Pons (tissue), 1 donor: Measurements from ENCODE around the gene EMD.
"Not testable (repeated sequence)": the region's sequence is repeated elsewhere in the genome, so short reads cannot be mapped to it uniquely, and the experiment has no call there.

ENCODE experiments used
- DNase-seq: peaks from one replicate; pipeline ENCODE4 v3.0.0-alpha.2; 2016; ENCODE audit warnings: low spot score

Gene EMD

GRCh38 chrX:154378799-154379568 lies at the start of gene EMD:
Gene EMD (plus strand): TSS chrX:154379295. CDS start chrX:154379485, 190 bp downstream.
- peak; percentile 96 for DNase-seq

- no peak for DNase-seq
Measured at GRCh38 chrX:154332561-154332960, 46.5 kb upstream of the EMD start.

GRCh38 chrX:154333116-154333515 lies 46.0 kb upstream of the EMD start:
- no peak for DNase-seq

- peak; percentile 31 for DNase-seq
Measured at GRCh38 chrX:154333837-154334271, 45.2 kb upstream of the EMD start.

GRCh38 chrX:154334496-154334895 lies 44.6 kb upstream of the EMD start:
- no peak for DNase-seq

- not testable (repeated sequence) for DNase-seq
Measured at GRCh38 chrX:154341399-154342298, 37.4 kb upstream of the EMD start.

GRCh38 chrX:154343063-154343462 lies 36.0 kb upstream of the EMD start:
- DNase-seq: not testable (repeated sequence)

GRCh38 chrX:154343620-154344019 lies 35.5 kb upstream of the EMD start:
- not testable (repeated sequence) for DNase-seq

GRCh38 chrX:154348114-154348531 lies 31.0 kb upstream of the EMD start:
- no peak for DNase-seq

GRCh38 chrX:154348646-154349358 lies 30.3 kb upstream of the EMD start:
- DNase-seq: no peak

GRCh38 chrX:154349359-154349935 lies 29.6 kb upstream of the EMD start:
- no peak for DNase-seq

GRCh38 chrX:154349979-154350378 lies 29.1 kb upstream of the EMD start:
- no peak for DNase-seq

GRCh38 chrX:154350429-154351182 lies 28.5 kb upstream of the EMD start:
- no peak for DNase-seq

GRCh38 chrX:154351183-154352011 lies 27.7 kb upstream of the EMD start:
- DNase-seq: no peak

- no peak for DNase-seq
Measured at GRCh38 chrX:154352012-154352401, 27.1 kb upstream of the EMD start.

- DNase-seq: no peak
Measured at GRCh38 chrX:154352466-154352865, 26.6 kb upstream of the EMD start.

GRCh38 chrX:154353172-154353843 lies 25.8 kb upstream of the EMD start:
- DNase-seq: no peak

GRCh38 chrX:154354013-154354412 lies 25.1 kb upstream of the EMD start:
- DNase-seq: no peak

GRCh38 chrX:154354516-154354915 lies 24.6 kb upstream of the EMD start:
- no peak for DNase-seq
